HepG2 (cell line): ENCODE data around the gene METTL14. TPM values are rescaled to one million over a fixed set of nuclear protein-coding genes. Genes with fewer than 3 reads are reported as not detected.
"Not testable (repeated sequence)": the region's sequence is repeated elsewhere in the genome, so short reads cannot be mapped to it uniquely, and the experiment has no call there.

Source experiments
- ATAC-seq: fragments of 200-7000 bp; cut with Tn5 transposase; 3 replicates; pipeline ENCODE4 v1.9.1; 2020; ENCODE audit warnings: mild to moderate bottlenecking, moderate library complexity
- BruUV-seq: library from RNA; stranded (reverse); fragments of 400-500 nt; replicated peaks from 2 replicates; lab custom pipeline; 2021; lab: Mats Ljungman, UMichigan
- CTCF ChIA-PET: fragments of 300-600 bp; formaldehyde crosslinking; extraction: SDS; loops from one replicate; lab custom pipeline; 2021; ENCODE audit warnings: low total read pairs, inconsistent platforms, low intra/inter-chr PET ratio; lab: Yijun Ruan, JAX
- POLR2A ChIA-PET: fragments of 350-600 bp; sonication (Branson Sonifier 250); formaldehyde crosslinking; loops from one replicate; lab custom pipeline; 2020; ENCODE audit warnings: antibody characterized with exemption, inconsistent platforms; lab: Yijun Ruan, JAX
- DNase-seq: peaks from one replicate; pipeline ENCODE4 v3.0.0-alpha.2; 2015; ENCODE audit warnings: low spot score
- FAIRE-seq: peaks from 3 replicates; lab custom pipeline; 2011; peaks lifted over from hg19 to GRCh38; lab: Jason Lieb, UNC
- H2AFZ ChIP-seq: one replicate; pipeline ENCODE4 v1.6.1; 2011; ENCODE audit warnings: low read length, inconsistent platforms
- H3K27ac ChIP-seq: fragments of 300-600 bp; 3 replicates; pipeline ENCODE4 v1.8.0; 2011; ENCODE audit warnings: mixed run types, mild to moderate bottlenecking, mixed read lengths, low read length, inconsistent platforms; ENCODE audit not compliant: insufficient read depth; ENCODE audit errors: extremely low read length
- H3K27me3 ChIP-seq, 2 experiments: fragments of 200-600 bp in 1 of 2; 2 replicates in 1 of 2; 3 replicates in 1 of 2; pipeline versions ENCODE4 v1.6.0 to v1.8.0; 2011; ENCODE audit warnings: low read length in 2 of 2, mild to moderate bottlenecking in 2 of 2, moderate library complexity in 2 of 2, inconsistent platforms in 1 of 2; ENCODE audit not compliant: insufficient read depth in 2 of 2, control insufficient read depth in 1 of 2
- H3K36me3 ChIP-seq, 2 experiments: fragments of 200-600 bp in 1 of 2; replicated peaks in 1 of 2; 2 replicates in 1 of 2; 3 replicates in 1 of 2; pipeline versions ENCODE4 v1.5.1 to v1.8.0; 2011; ENCODE audit warnings: low read length in 2 of 2, inconsistent platforms in 1 of 2; ENCODE audit not compliant: insufficient read depth in 2 of 2, control insufficient read depth in 1 of 2
- H3K4me1 ChIP-seq: 2 replicates; pipeline ENCODE4 v1.5.1; 2012; ENCODE audit warnings: low read length, inconsistent platforms; ENCODE audit not compliant: insufficient read depth
- H3K4me2 ChIP-seq: 2 replicates; pipeline ENCODE4 v1.6.0; 2011; ENCODE audit warnings: low read depth, low read length, inconsistent platforms
- H3K4me3 ChIP-seq, 3 experiments: fragments of 200-600 bp in 1 of 3; sonication (generic), shearing (Covaris generic) in 1 of 3; replicated peaks in 1 of 3; 2 replicates each; pipeline ENCODE4 v1.5.1; 2011 to 2016; ENCODE audit warnings: low read length in 3 of 3, inconsistent platforms in 2 of 3, low read depth in 2 of 3, mild to moderate bottlenecking in 2 of 3, control low read depth in 1 of 3, mixed read lengths in 1 of 3; ENCODE audit not compliant: insufficient read depth in 1 of 3
- H3K79me2 ChIP-seq: one replicate; pipeline ENCODE4 v1.6.1; 2011; ENCODE audit warnings: low read length, inconsistent platforms; ENCODE audit not compliant: insufficient read depth
- H3K9ac ChIP-seq: 2 replicates; pipeline ENCODE4 v1.6.0; 2011; ENCODE audit warnings: mild to moderate bottlenecking, low read depth, low read length, inconsistent platforms; ENCODE audit not compliant: insufficient read depth
- H3K9me3 ChIP-seq: 2 replicates; pipeline ENCODE4 v1.5.1; 2012; ENCODE audit warnings: mild to moderate bottlenecking, low read length
- H4K20me1 ChIP-seq: 2 replicates; pipeline ENCODE4 v1.6.0; 2011; ENCODE audit warnings: inconsistent platforms, mild to moderate bottlenecking, low read length, moderate library complexity; ENCODE audit not compliant: insufficient read depth
- SOX5 ChIP-seq: IDR thresholded peaks from 2 replicates; pipeline ENCODE4 v1.6.1; 2016; ENCODE audit warnings: borderline replicate concordance
- TFE3 ChIP-seq: IDR thresholded peaks from 2 replicates; pipeline ENCODE4 v1.6.1; 2016
- XBP1 ChIP-seq: sonication (generic); formaldehyde crosslinking; IDR thresholded peaks from 2 replicates; pipeline ENCODE4 v1.5.0; 2020; ENCODE audit warnings: missing genetic modification reagents
- YEATS2 ChIP-seq: sonication (generic); formaldehyde crosslinking; IDR thresholded peaks from 2 replicates; pipeline ENCODE4 v1.4.0; 2020; ENCODE audit warnings: missing genetic modification reagents, borderline replicate concordance
- ZBED4 ChIP-seq: sonication (generic); formaldehyde crosslinking; IDR thresholded peaks from 2 replicates; pipeline ENCODE4 v1.4.0; 2020; ENCODE audit warnings: missing genetic modification reagents, borderline replicate concordance
- ZHX1 ChIP-seq: sonication (generic); formaldehyde crosslinking; IDR thresholded peaks from 2 replicates; pipeline ENCODE4 v1.8.1; 2022; ENCODE audit warnings: low read depth, mild to moderate bottlenecking, missing genetic modification reagents
- ZSCAN21 ChIP-seq: sonication (generic); formaldehyde crosslinking; IDR thresholded peaks from 2 replicates; pipeline ENCODE4 v1.8.0; 2022; ENCODE audit warnings: mild to moderate bottlenecking, missing genetic modification reagents, moderate library complexity, borderline replicate concordance
- WGBS: methylation state at CpG from one replicate; pipeline ENCODE4 v1.1.6; 2017; ENCODE audit warnings: low lambda C conversion rate; 5-methylcytosine and 5-hydroxymethylcytosine counted together
- in situ Hi-C: cut with HindIII; loops from 2 replicates; pipeline ENCODE4 v1.10.0; 2017; ENCODE audit warnings: low pct_unique_long_range_greater_than_20kb; ENCODE audit not compliant: extremely low pct_ligation_motif_present
- intact Hi-C: fragments of 100-400 bp; cut with micrococcal nuclease; formaldehyde crosslinking; loops from one replicate; pipeline ENCODE4 v1.10.0; 2022; ENCODE audit not compliant: unreplicated experiment
- polyA plus RNA-seq, 8 experiments: library from polyadenylated mRNA; depleted of rRNA in 3 of 8; stranded (reverse) in 7 of 8; unstranded in 1 of 8; fragments of >200 nt; fragmentation: Illumina TruSeq in 4 of 8; extraction: Trizol in 4 of 8; gene quantifications; 2 replicates each; pipeline versions ENCODE4 v1.2.1 to v1.2.3, GENCODE V29; 2011 to 2016; ENCODE audit warnings: low read depth in 4 of 8, missing spikeins in 1 of 8, mixed read lengths in 1 of 8; ENCODE audit not compliant: insufficient read depth in 1 of 8
- total RNA-seq, 5 experiments: library from RNA; depleted of rRNA; stranded (reverse); fragments of >200 nt; fragmentation: Illumina TruSeq; extraction: Trizol; gene quantifications; 2 replicates each; pipeline ENCODE4 v1.2.3, GENCODE V29; 2016; ENCODE audit warnings: low read depth in 1 of 5
- TF ChIP-seq, protein P1 (sequence below): sonication (generic); formaldehyde crosslinking; IDR thresholded peaks from 2 replicates; pipeline ENCODE4 v1.5.0; 2020; ENCODE audit warnings: missing genetic modification reagents

METTL14 gene
- total and polyA plus RNA-seq, 2 of the 13 experiments (the other 11 are each of a cell fraction or from before 2014, with no cell fraction given) = 11.6 to 44.9 TPM

DNA sequence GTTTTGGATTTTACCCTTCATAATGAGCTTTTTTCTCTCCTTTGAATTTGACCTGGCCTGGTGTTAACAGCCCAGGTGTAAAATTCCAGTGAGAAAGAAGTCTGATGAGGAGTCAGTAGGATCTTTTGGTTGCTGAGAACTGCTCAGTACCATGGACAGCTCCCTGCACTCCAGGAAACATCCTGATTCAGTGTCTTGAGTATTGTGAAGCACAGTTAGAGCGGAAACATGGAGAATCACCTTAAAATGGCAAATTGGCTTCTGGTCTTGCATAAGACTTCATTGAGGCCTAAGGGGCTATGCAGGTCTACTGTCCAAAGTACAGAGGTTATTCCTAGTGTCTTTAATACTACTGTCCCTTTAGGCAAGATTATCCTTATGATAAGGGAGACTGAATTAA lies 16.0 kb upstream of the METTL14 start (continued):
- TF ChIP-seq ZBED4 (CRISPR knock-in tag) (0 out of 2 replicates have a peak, but pooled peaks have one; percentile 65), TFE3 (peak; percentile 81), YEATS2 (peak; percentile 62; the same call in 1 of the 2 replicates), ZSCAN21 (peak; percentile 60; the same call in 1 of the 2 replicates), XBP1 (CRISPR knock-in tag) (0 out of 2 replicates have a peak, but pooled peaks have one; percentile 79), ZHX1 (CRISPR knock-in tag) (0 out of 2 replicates have a peak, but pooled peaks have one; percentile 36), SOX5 (CRISPR knock-in tag) (peak; percentile 48; the same call in 1 of the 2 replicates)
- TF ChIP-seq, protein P1, sequence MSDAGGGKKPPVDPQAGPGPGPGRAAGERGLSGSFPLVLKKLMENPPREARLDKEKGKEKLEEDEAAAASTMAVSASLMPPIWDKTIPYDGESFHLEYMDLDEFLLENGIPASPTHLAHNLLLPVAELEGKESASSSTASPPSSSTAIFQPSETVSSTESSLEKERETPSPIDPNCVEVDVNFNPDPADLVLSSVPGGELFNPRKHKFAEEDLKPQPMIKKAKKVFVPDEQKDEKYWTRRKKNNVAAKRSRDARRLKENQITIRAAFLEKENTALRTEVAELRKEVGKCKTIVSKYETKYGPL (CRISPR knock-in tag) = peak; percentile 83

- H3K9ac ChIP-seq, intact Hi-C loops, H3K4me1 ChIP-seq, H3K4me2 ChIP-seq, H3K9me3 ChIP-seq, H3K27me3 ChIP-seq, H3K27ac ChIP-seq, H3K36me3 ChIP-seq, H3K4me3 ChIP-seq, H4K20me1 ChIP-seq, H3K79me2 ChIP-seq, DNase-seq, CTCF ChIA-PET, in situ Hi-C loops, BruUV-seq, H2AFZ ChIP-seq, POLR2A ChIA-PET, ATAC-seq, FAIRE-seq: not testable (repeated sequence)
- 94% methylated on average over 2 of the region's 2 CpGs for WGBS
Measured at GRCh38 chr4:118670968-118671367, 14.2 kb upstream of the METTL14 start.
